NCI-H446 treated with DMSO at 0.1 percent for 48 hours (cell line): Measurements from ENCODE around the gene NXF2.
"Not testable (repeated sequence)": the region's sequence is repeated elsewhere in the genome, so short reads cannot be mapped to it uniquely, and the experiment has no call there.

Experiments
- DNase-seq: peaks from one replicate; lab custom pipeline; 2025; lab: John Stamatoyannopoulos, UW

Gene NXF2, protein sequence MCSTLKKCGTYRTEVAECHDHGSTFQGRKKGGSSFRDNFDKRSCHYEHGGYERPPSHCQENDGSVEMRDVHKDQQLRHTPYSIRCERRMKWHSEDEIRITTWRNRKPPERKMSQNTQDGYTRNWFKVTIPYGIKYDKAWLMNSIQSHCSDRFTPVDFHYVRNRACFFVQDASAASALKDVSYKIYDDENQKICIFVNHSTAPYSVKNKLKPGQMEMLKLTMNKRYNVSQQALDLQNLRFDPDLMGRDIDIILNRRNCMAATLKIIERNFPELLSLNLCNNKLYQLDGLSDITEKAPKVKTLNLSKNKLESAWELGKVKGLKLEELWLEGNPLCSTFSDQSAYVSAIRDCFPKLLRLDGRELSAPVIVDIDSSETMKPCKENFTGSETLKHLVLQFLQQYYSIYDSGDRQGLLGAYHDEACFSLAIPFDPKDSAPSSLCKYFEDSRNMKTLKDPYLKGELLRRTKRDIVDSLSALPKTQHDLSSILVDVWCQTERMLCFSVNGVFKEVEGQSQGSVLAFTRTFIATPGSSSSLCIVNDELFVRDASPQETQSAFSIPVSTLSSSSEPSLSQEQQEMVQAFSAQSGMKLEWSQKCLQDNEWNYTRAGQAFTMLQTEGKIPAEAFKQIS

DNA sequence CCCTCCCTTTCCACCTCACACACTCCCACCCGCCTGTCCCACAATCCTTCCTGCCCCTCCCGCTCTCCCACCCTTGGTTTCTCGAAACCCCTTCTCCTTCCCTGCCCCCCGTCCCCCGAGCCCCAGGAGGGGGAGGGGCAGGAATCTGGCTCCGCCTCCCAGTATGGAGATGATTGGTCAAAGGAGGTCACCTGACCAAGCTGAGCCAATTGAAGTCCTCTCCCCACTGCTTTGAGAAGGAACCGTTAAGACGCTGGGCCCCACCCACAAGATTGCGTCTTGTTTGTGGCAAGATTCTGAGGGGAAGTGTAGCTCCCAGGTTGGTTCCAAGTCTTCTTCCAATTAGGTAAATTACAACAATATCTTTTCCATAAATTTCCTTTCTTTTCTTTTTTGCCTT, at the start of gene NXF2:
TSS of gene NXF2 (plus strand) at position 275 of the 400 bp plus-strand sequence. CDS start 59,912 bp downstream, outside the sequence.
- not testable (repeated sequence) for DNase-seq

DNA sequence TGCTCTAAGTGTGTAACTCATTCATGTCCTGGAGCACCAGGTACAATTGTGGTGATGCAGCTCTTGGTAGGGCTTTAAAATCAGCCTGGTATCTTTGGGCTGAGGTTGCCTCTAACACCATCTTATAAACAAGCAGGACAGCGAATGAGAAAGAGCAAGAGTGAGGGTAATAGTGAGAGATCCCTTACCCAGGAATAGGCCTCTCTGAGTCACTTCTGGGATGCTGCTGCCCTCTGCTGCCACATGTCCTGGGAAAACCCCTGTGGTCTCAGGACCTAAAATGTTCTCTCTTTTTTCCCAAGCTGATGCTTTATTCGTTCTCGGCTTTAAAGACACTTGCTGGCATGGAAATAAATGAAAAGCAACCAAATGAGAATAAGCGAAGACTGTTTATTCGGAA, 39.0 kb upstream of the NXF2 start:
- DNase-seq = not testable (repeated sequence)

DNA sequence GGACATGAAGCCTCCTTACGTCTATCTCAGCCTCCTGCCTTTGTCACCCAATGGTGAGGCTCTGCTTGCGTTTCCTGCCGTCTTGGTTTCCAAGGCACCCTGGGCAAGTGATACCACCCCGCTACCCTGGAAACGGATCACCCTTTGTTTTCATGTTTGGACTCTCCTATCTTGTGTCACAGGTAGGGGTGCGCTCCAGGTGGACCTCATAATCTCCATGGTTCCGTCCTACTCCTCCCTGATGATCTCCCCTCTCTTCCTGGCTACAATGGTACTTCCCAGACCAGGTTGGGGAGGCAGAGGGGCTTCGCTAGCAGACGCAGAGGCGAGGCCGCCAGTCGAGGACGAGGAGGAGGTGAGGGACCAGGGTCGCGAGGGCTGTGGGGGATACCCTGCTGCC, 32.0 kb upstream of the NXF2 start, which contains the start of gene TCP11X1:
TSS of gene TCP11X1 (plus strand) at position 316 of the 400 bp plus-strand sequence.
- DNase-seq = not testable (repeated sequence)

DNA sequence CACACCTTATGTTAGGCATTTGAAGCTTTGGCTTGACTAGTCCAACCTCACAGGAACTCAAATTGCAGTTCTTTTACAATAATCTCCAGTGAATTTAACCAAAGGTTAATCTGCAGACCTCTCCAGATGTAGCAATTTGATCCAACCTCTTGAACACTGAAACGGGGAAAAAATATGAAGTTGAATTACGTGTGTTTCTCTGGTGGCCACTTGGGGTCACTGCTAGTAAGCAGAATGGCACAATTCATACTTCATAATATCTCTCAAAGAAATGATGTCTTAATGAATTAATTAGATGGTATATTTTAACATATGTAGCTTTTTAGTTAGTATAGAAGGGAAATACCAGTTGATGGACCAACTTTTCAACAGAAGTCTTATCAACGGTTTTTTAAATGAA, 30.5 kb upstream of the NXF2 start:
- DNase-seq = not testable (repeated sequence)

DNA sequence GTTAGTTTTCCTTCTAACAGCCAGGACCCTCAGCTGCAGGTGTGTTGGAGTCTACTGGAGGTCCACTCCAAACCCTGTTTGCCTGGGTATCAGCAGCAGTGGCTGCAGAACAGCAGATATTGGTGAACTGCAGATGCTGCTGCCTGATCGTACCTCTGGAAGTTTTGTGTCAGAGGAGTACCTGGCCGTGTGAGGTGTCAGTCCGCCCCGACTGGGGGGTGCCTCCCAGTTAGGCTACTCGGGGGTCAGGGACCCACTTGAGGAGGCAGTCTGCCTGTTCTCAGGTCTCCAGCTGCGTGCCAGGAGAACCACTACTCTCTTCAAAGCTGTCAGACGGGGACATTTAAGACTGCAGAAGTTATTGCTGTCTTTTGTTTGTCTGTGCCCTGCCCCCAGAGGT, 11.3 kb upstream of the NXF2 start:
- DNase-seq = not testable (repeated sequence)

DNA sequence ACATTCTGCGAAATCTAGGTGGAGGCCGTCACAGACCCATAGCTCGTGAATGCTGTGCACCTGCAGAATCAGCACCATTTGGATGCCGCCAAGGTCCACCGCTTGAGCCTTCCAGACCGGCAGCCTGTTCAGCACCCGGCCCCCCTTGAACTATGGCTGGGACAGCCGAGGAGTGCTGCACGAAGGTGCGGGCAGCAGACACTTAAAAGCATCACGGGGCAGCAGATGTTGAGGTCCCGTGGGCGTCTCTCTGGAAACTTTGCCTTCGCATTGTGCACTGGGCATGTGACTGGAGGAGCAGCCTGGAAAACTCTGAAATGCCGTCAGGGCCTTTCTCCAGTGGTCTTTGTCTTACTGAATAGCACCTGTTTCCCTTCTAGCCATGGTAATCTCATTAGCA, 6.7 kb upstream of the NXF2 start:
- DNase-seq = not testable (repeated sequence)

DNA sequence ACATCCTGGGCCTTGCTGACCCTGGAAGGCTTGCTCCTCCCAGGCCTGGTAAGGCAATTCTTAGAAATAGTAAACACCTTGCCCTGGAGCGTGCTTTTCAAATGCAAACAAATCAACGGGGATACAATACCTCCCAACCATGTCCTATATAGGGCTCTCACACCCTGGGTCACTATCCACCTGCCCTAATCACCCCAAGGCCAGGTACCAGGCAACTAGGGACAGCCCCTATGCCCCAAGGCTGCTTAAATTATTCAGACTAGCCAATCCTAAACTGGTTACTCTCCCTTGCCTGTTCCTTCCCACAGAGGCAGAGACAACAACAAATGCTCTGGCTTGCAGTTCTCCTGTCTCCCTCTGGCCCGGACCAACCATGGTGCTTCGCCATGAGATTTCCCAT, 25.3 kb downstream of the NXF2 start:
- DNase-seq = not testable (repeated sequence)

DNA sequence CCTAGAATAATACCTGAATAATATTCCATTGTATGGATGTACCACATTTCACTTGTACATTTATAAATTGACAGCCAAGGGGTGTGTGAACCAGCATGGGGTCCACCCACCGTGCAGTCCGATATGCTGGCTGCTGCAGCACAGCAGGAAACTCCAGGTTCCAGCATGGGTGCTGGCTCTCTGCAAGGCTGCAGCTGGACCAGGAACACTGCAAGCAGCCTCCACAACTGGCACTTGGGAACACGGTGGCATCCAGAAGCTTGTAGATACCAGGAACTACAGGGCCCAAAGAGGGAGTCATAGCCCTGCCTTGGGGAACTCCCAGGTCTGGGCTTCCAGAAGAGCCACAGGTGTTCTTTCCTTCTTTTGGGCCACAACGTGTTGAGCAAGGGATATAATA, 91.2 kb downstream of the NXF2 start:
- no peak for DNase-seq

DNA sequence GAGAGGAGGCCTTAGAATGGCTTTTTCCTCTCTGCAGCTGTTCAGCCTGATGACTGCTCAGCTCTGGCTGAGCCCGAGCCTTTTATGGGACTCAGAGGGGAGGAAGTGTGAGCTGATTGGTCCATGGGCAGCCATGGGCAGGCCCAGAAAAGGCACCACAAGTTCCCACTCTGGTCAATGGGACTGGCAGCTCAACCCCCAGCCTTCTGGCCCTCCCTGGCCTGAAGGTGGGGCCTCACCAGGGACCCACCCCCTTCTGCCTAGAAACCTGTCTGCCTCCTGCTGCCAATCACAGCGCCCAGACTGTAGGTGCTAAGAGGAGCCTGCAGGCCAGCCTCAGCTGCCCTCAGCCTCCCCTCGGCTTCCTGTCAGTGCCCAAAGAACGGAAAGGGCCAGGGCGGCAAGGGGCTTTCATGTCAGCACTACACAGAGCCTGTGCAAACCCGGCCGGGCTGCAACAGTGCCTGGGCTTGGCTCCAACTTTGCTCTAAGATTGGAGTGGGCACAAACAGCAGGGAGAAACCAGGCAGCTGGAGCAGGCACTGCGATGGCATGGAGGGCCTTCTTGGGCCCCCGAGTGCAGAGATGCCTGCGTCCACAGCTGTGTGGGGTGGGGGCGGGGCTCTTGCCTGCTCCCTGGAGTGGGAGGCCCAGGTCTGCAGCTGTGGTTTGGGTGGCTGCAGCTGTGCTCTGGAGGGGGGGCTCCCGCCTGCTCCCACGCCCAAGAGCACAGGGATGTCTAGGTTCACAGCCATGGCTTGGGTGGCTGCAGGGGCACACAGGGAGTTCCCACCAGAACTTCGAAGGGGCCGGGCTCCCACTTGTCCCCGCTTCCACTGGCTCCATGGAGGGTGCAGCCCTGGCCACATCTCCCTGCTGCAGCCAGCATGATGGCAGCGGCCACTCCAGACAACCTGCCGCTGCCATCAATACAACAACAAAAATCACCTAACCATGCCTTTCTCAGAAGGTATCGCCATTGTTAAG, 92.6 kb downstream of the NXF2 start:
- DNase-seq = no peak

DNA sequence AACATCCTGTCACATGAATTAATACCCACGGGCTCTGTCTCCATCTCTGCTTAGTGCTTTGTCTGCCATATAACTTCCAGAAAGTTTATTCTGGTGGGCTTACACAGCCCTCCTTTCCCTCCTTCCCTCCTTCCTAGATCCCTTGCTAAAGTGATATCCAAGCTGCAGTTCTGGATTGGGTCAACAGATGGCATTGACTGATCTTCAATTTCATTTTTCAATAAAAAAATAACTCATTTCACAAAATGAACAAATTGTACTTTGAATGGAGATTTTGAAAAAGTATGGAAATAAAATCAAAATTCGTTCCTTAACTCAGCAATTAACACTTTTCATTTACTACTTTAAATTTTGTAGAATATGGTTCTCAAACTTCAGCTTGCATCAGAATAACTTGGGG, 94.9 kb downstream of the NXF2 start:
- no peak for DNase-seq

DNA sequence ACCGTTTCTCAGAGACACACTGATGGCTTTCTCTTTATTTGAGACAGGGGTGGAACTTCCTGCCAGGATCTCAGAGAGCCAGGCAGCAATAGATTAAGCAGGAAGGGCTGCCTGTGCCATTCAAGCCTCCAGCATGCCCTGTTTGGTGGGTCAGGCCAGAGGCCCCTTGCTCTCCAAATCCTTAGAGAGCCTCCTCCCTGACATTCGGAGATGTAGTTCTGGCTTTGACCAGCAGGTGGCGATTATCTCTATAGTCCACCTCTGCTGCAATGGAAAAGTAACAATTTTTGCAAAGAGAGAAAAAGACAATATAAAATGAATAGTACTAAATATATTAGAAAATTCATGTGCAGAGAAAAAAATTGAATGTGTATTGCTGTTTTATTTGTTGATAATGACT, 98.9 kb downstream of the NXF2 start:
- no peak for DNase-seq
